Activated CD4-positive, alpha-beta T cell treated with anti-CD3 and anti-CD28 coated beads, Interleukin-10, Interleukin-2, amounts not matched to agents 100 ng/mL and 50 ng/mL, durations not matched to agents 16 hours and 8 hours (primary cell): ENCODE measurements around the gene NIN.

Experiments
- DNase-seq: peaks from one replicate; pipeline ENCODE4 v3.0.0-alpha.2; 2020

The NIN gene

DNA sequence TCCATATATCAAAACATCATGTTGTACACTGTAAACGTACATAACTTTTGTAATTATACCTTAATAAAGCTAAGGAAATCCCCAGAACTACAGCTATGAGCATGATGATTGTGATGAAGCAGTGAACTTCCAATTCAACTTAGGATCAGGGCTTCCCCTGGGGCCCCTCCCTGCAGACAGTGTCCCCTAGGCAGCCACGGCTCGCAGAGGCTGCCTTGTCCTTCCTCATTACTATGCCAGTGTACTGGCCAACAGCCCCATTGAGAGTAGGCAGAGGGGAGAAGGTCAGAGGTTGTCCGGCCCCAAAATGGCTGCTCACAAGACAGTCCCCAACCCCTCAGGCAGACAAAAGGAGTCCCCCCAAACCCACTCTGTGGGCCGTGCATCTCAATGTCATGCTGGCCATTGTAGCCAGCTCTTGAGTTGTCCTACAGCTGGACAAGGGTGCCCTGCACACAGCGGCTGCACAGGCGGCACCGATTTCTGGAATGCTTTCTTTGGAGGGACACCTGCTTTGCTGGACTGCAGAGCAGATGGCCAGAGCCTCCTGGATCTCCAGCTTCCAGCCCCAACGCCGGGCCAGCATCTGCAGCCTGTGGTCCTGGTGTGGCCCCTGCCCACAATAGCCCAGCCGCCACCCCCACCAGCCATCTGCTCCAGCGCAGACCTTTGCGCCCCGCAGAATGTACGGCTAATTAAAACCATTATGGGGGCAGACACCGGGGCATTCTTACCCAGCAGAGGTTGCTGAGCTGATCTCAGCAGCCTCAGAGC lies 46.1 kb downstream of the NIN start:
- DNase-seq, result no peak

DNA sequence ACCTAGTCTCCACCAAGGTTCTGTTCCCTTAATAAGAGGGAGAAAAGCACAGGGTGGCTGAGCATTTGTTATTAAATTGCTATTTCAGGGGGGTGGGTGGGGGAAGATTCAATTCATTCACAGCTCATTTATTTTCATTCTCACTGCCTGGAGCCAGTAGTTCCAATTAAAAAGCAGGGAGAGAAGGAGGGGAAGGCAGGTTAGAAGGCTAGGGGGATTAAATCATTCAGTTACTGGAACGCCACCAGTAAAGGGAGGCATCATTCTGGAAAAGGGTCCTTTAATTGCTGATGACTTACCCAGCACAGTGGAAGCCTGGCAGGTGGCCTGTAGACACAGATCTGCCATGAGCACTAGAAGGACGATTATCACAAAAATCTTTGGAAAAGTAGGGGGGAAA lies 47.4 kb downstream of the NIN start:
- no peak for DNase-seq

DNA sequence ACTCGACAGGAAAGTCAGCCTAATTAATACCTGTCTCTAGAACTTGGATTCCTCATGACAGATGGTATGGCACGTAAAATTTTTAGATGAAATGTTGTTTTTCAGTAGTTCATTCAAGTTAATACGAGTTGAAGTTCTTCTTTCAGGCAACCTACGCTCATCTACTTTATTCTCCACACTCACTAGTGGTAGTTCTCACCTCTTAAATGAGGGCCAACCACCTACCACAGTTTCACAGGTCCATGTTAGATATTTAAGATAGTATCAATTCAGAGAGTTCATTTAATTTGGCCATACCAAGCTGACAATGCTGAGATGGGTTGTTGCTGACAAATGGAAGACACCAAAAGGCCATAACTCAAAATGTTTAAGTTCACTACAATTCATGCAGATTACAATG lies 50.6 kb downstream of the NIN start:
- DNase-seq, result no peak

DNA sequence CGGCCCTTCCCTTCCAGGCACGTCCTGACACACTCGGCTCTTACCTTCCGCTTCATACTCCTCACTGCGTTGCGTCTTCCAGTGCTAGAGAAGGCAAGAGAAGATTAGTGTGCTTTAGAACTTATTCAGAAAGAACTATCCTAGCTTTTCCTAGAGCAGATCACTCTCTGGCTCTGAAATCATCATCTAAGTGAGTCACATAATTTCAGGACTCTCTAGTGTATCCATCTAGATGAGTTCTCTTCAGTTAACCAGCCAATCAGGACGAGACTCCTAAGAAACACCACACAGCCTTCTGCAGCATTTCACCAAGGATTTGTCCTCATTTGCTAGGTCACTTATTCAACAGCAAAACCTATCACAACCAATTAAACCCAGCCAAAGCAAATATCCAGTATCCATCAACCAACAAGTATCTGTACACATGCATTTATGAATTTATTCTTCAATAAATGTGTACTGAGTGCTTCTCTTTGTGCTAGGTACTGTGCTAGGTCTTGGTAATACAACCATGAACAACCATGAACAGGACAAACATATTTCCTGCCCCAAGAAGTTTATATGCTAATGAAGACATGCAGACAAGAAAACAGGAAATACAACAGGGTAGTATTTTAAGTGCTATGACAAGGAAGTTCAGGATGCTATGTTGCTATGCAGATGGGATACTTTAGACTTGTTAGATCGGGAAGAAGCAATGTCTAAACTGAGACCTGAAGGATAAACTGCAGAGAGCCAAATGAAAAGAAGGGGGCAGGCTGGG lies 52.1 kb downstream of the NIN start:
- DNase-seq, result no peak

DNA sequence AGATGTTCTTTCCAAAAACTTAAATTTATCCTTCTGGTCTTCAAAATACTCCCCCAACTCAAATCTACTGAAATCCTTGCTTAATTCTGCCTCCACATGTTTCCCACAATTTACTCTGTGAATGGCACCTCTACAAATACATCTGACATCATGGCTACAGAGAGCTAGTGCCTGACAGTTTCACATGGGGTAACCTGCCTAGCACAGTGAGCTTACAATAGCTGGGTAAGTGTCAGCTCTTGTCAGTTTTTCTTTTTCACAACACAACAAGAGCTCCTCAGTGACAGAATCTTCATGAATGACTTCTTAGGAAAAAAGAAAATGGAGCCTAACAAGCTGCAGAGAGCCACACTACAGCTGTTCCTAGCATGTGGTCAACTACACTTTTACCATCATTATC lies 54.4 kb downstream of the NIN start:
- DNase-seq, result no peak

DNA sequence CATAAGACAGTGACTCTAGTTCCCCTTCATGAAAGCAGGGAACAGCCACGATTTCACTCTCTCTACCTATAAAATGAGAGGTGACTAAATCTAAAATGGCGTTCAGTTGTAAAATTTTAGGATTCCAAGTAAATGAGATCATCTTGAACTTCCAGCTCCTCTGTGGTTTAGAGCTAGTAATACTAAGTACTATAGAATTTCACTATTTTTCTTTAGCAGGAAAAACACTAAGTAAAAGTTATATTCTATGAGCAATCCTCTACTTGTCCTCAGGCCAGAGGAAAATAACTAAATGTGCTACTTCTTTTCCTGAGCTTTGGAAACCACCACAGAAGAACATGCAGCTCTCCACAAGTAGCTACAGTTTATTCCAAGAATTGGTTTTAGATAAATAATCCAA lies 55.6 kb downstream of the NIN start:
- no peak for DNase-seq

DNA sequence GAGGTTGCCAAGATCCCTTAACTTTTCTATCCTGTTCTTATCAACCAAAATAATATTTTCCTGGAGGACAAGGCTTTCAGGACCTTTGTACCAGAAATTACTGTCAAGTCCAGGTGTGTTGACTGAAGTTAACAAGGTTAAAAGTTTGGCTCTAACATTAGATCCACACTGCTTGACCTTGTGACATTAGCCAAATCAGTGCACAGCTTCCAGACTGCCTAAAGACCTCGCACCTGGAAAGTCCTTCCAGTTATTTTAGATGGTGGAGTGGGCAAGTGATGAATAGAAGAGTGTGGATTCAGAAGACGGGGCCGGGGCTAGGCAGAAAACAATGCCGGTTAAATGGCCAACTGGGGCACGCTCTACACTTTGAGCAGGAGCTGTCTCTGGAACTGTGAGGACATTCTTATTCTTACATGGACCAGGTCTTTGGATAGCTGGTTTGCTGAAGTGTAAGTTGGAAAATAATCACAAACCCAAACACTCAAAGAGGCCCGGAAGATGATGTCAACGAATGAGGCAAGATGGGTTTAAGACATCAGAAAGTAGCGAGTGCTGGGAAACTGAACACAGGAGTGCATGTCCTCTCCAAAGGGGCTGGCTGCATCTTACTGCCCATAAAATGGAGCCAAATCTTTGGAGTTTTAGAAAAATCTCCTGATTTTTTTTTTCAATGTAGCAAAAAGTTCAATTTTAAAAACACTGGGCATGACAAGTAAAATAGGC lies 56.3 kb downstream of the NIN start:
- no peak for DNase-seq

DNA sequence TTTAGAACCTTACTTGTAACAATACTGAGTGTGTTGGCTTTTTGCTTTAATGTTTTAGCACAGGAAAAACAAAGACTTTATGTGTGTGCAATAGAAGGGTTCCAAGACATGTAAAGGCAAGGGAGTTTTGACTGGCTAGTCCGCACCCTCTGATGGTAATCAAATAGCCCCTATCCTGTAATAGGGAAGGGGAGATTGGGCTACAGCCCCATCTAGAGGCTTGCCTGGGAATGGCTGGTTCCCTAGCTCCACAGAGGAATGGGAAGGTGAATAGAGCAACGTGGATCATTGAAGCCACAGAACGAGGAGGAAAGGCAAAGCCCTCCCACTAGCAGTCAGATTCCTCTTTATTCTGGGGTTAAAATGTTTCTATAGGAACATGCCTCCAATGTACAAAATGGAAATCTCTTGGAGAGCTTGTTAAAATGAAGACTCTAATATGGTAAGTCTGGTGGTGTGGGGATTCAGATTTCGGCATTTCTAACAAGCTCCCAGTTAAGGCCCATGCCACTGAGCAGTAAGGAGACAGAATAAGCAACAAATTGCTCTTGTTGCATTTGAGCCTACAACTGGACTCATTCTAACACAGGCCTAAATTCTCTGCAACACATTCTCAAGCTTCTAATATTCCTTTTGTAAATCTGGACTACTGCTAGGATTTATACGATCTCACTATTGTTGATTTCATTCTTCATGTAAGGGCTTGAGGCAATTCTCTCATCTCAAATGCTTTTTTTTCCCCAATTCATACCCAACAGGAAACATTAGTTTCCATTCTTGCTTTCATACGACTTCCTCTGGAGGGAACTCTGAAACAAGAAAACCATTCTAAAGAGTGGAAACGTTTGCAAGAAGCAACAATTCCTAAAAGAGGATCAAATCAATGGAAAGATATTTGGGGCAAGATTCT lies 57.1 kb downstream of the NIN start:
- peak; percentile 53 for DNase-seq

DNA sequence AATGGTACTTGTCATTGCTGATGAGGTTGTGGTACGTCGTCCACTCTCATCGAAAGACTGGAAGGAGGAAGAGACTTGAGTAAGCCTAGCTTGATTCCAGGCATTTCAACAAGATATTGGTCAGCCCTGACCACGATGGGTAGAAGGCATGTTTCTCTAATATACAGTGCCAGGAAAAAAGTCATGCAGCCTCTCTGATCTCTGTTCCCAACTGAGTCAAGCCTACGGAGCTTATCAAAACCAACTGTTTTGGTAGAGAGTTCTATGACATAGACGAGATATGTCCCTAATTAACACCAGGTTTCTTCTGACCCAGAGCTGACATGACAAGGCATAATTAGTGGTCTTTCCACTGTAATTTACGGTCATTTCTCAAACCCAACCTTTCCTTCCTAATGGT lies 58.5 kb downstream of the NIN start:
- DNase-seq, result no peak

DNA sequence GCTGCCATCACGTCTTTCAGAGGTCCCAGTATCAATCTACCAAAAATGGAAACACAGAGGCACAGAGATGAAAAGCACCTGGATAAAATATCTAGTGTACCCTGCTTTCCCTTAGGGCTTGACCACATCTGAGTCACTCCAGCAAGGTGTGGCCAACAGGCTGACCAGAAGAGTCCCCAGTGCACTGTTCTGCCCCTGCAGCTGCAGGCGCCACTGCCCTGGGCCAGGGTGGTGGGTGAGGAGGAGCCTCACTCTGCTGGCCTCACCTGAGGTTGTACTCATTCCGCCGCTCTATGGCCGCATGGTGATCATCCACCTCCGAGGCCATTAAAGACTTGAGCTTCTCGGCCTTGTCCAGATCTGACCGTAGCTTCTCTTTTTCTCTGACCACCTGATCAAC lies 60.4 kb downstream of the NIN start:
- no peak for DNase-seq

DNA sequence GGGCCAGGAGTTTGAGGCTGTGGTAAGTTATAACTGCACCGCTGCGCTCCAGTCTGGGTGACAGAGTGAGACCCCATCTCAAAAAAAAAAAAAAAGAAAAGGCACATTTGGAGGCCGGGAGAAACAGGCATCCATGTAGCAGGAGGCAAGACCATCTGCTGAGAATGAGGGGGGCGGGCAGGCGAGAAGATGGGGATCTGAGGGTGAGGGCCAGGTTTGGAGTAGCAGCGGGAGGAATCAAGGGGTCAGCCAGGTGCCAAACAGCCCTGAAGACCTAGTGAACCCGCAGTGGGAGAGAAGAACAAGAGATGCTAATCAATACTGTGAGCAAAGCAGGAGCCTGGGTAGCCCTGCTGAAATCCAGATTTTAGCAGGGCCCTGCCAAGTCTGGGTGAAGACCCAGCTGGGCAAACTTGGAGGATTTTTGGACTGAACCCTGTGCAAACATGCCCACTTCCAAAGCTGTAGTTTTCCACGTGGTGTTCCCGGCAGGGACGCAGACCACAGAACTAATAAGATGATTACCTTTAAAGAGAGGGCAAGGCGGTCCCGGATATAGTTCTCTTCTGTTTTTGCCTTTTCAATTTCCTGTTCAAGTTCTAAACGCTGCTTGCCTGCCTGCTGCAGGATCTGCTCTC lies 61.0 kb downstream of the NIN start:
- no peak for DNase-seq

DNA sequence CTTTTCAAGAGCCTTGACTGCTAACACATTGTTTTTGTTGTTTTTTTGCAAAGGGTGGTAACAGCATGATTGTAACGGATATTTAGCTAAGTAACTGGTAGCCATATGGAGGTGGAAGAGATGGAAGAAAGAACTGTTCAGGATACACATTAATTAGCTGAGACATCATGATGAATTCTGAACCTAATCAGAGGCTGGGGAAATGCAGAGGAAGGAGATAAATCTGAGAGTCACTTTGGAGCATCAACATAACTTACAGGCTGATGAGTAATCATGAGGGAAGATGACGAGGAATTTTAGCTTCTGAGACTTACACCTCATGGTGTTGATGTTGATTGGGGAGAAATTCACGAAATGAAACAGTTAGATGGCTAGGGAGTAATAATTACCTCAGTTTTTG lies 62.3 kb downstream of the NIN start:
- no peak for DNase-seq

DNA sequence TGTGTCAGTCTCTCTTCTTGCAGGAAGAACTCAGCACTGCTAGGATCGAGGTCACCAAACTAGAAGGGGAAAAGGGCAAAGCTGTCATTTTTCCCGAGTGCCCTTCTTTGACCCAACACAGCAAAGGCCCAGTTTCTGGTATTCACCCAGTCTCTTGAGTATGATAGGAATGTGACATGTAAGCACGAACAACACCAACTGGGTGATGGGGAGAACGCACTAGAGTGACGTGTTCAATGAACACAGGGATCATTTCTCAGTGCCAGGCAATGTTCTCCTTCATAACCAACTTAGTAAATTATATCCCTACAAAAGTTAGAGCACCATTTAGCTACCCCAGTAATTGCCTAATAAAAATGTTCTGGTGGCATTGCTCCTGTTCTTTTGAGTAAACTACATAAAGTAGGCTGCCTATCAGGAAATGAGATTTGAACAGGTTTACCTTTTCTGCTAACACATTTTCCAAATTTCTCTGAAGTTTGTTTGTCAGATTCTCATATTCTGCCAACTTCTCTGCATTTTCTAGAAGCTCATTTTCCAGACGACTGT lies 64.5 kb downstream of the NIN start:
- DNase-seq, result no peak

DNA sequence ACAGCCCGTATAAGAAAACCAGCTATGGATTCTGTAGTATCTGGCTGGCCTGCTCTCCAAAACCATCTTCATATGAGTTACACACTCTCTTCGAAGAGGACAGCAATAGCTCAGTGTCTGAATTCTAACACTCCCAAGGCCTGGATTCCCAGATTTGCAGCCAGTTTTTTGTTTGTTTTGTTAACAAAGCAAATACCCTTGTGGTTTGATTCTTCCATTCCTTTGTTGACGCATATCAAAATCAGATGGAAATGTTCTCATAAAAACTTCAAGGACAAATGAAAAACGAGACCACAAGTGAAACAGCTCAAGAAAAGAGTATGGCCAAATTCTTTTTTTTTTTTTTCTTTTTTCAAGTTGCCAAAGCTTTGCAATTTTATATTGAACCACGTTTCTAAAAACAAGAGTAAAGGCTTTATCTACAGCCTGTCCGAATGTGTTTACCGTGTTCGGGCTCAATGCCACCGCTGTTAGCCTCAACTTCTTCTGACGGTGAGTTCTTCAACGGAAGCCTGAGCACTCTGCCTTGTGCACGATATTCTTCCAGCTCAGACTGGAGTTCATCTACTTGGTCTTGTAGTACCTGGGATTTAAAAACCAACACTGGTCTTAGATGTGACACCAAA lies 67.5 kb downstream of the NIN start:
- no peak for DNase-seq

DNA sequence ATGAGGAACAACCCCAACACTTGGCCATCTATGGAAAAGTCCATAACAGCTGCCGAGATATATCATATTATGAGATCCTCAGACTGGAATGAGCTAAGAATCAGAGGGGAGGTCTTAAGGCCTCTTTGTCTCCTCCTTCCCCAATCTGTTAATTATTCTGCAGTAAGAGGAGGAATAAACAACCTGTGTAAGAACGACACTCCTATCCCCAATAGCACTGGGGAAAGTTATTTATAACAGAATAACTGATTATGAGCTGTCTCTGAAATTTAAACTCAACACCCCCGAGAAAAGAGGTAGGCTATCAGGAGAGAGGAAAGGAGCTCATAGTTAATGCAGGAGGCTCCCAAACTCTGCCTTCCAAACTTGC lies 68.0 kb downstream of the NIN start:
- no peak for DNase-seq

DNA sequence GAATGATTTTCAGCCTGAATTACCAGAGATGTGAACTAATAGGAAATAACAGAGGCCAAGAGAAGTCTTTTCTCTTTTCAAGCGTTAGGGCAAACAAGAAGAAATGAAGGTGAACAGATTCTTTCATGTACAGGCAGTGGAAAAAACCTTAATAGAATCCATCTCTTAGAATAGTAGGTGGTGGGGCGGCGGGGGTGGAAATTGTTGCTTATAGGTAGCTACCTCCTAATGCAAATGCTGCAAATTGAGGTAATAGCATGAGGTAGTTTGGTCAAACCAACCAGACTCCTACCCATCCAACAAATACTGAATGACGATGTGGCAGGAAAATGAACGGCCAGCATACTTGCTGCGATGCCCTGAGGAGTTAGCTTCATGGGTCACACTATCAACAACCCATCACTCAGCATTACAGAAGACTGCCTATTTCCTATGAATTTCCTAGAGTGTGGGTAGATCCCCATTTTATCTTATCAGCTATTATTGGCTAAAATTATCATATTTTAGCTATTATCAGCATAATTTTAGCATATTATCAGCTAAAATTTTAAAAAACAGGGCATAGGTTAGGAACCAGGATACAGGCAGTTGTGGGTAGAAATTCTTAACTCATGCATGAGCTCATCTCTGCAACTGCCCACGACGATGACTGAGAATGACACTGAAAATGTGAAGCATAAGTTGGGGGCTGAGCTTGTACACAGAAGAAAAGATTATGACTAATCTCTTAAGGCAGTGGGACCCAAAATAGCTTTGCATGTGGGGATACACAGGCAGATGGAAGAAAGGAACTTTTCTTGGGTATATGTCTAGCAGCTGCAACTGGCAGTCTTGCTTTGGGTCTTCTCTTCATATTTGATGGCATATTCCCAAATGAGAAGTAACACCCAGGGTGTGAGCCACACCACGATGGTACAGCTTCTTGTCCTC lies 68.7 kb downstream of the NIN start:
- DNase-seq, result peak; percentile 86

DNA sequence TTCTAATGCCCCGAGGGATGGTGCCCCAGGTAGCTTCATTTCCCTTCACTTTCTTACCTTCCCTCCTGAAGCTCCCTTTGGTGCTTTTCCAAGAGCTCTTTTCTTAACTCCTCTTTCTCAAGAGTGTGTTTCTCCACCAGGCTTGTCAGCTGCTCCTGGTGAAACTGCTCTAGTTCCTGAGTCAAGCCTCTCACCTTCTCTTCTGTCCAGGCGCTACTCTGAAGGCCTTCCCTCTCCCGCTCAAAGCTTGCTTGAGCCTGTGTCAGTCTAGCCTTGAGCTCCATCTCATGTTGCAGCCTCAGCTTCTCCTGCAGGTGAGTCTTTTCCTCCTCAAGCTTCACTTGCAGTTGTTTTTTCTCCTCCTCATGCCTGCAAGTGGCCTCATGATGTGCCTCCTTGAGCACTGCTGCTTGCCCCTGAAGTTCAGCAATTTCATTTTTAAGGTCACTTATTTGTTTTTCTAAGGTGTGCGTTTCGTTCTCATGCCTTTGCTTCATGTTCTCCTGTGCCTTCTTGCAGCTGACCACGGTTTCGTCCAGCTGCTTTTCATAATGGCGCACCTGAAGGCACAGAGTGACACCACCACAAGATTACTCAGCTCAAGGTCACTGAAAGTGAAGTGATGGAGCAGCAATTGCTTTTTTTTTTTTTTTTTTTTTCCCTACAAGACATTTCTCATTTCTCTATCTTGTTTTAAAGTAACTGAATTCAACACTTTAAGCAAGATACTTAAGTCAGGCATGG lies 71.0 kb downstream of the NIN start:
- DNase-seq, result no peak

DNA sequence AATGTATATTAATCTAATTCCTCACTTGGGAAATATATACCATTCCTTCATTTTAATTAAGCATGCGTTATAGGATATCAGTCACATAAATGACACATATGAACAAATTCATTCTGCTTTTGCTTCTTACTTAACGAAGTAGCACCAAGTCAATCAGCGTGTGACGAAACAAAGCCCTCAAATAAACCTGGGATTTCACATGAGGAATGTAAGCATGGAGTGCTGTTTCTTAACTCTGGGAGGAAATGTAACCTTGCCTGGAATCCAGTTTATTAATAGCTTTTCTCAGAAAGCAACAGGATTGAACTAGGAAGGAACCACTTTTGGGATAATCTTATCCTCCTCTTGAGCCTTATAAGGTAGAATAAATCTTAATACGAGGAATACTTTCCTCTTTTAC lies 72.0 kb downstream of the NIN start:
- DNase-seq, result no peak

DNA sequence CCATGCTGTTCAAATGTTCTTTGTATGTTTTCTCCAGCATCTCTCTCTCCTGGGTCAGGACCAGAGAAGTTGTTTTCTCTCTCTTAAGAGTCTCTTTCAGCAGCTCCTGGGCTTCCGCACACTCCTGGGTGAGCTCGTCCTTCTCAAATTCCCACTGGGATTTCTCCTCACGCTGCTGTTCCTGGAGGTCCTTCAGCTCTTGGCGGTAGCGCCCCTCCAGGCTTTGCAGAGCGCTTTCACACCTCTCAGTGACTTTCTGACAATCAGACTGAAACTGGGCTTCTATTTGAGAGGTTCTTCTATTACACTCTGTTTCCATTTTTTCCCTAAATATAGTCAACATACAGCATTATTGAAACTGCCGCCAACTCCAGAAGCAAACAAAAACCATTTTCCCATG lies 72.7 kb downstream of the NIN start:
- DNase-seq, result no peak

DNA sequence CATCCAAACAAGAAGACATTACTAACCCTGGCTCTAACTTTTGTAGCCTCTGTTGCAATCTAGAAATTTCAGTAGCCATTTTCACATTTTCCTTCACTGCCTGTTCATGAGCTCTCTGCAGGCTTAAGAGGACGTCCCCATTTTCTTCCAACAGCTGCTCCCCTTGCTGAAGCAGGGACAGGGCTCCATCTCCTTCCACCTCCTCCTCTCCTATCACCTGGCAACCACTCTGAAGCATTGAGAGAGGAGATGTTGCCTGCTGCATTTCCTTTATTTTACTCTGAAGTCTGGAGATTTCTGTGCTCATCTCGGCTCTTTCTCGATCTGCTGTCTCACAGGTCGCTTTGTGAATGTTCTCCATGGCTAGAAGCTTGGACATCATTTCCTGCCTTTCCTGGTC lies 73.3 kb downstream of the NIN start:
- no peak for DNase-seq
